ENCODE data around the gene OSBPL8.

GRCh38 chr12:76573840-76574373, 14.3 kb upstream of the OSBPL8 start:
- TF ChIP-seq CTCF (IDR thresholded peaks at IDR 0.05; ENCODE audit: insufficient read depth, low read depth, low read length) (no peak), EZH2 (IDR thresholded peaks at IDR 0.05; ENCODE audit: insufficient read depth, low read length) (no peak)

Data from astrocyte (in vitro differentiated cells and primary cell).